Right lobe of liver (tissue), 4 donors: ENCODE data around the gene GOLPH3.

Experiments
- CTCF ChIP-seq, 4 donors: fragments of 200-600 bp in 3 of 4; fragments of 450-650 bp in 1 of 4; IDR thresholded peaks; one replicate each; pipeline versions ENCODE4 v1.5.1 to v1.8.0; 2016 to 2022; ENCODE audit warnings: antibody characterized with exemption in 4 of 4, mild to moderate bottlenecking in 2 of 4
- POLR2A ChIP-seq: fragments of 450-650 bp; IDR thresholded peaks from one replicate; pipeline ENCODE4 v1.6.1; 2017; ENCODE audit warnings: antibody characterized with exemption, mild to moderate bottlenecking
- donor health status: DM: no; HTN: no; CAD: no.
- donor health status: DM: no; HTN: no; CAD: no.
- donor health status: DM: no; HTN: yes; CAD: no.

- TF ChIP-seq CTCF (IDR thresholded peaks at IDR 0.05) (no peak), POLR2A (no peak)
Observed at GRCh38 chr5:32206509-32207354, 32.6 kb upstream of the GOLPH3 start.
